BLaER1 (cell line): Measurements from ENCODE around the gene IL25.
"Not testable (repeated sequence)": the region's sequence is repeated elsewhere in the genome, so short reads cannot be mapped to it uniquely, and the experiment has no call there.

Experiments
- H3K27ac ChIP-seq: shearing (Covaris generic); formaldehyde crosslinking; 2 replicates; pipeline ENCODE4 v1.8.1; 2022
- H3K27me3 ChIP-seq: shearing (Covaris generic); formaldehyde crosslinking; 2 replicates; pipeline ENCODE4 v1.8.1; 2022
- H3K36me3 ChIP-seq: shearing (Covaris generic); formaldehyde crosslinking; 2 replicates; pipeline ENCODE4 v1.8.1; 2022
- H3K4me1 ChIP-seq: shearing (Covaris generic); formaldehyde crosslinking; 2 replicates; pipeline ENCODE4 v1.8.1; 2022
- H3K4me2 ChIP-seq: shearing (Covaris generic); formaldehyde crosslinking; 2 replicates; pipeline ENCODE4 v1.8.1; 2022
- H3K4me3 ChIP-seq: shearing (Covaris generic); formaldehyde crosslinking; 2 replicates; pipeline ENCODE4 v1.8.1; 2022
- H3K9ac ChIP-seq: shearing (Covaris generic); formaldehyde crosslinking; 2 replicates; pipeline ENCODE4 v1.8.1; 2022
- H3K9me3 ChIP-seq: shearing (Covaris generic); formaldehyde crosslinking; 2 replicates; pipeline ENCODE4 v1.8.1; 2022
- H4K20me1 ChIP-seq: shearing (Covaris generic); formaldehyde crosslinking; 2 replicates; pipeline ENCODE4 v1.8.1; 2022
- Cebpa-rat ChIP-seq: shearing (Covaris generic); IDR thresholded peaks from 2 replicates; pipeline ENCODE4 v1.8.1; 2022

Gene IL25

GRCh38 chr14:23380976-23381375 lies 8.4 kb downstream of the IL25 start:
- Histone ChIP-seq H3K9ac (no peak overlapping the region), H3K4me1 (peaks cover 62% of the 10 kb centered on the region), H3K4me2 (0 out of 2 replicates have a peak overlapping the region, but pooled peaks have one; percentile 62), H3K27ac (no peak overlapping the region), H3K4me3 (no peak overlapping the region), H4K20me1 (no peaks in the 10 kb centered on the region), H3K27me3 (peaks cover 6% of the 10 kb centered on the region; the same call in 1 of the 2 replicates), H3K36me3 (no peaks in the 10 kb centered on the region), H3K9me3 (no peaks in the 10 kb centered on the region)
- no peak for TF ChIP-seq Cebpa-rat

GRCh38 chr14:23381871-23382270 lies 9.3 kb downstream of the IL25 start:
- Histone ChIP-seq H3K4me3 (no peak overlapping the region), H3K27me3 (peaks cover 6% of the 10 kb centered on the region; the same call in 1 of the 2 replicates), H3K4me2 (peak overlapping the region; percentile 62), H4K20me1 (no peaks in the 10 kb centered on the region), H3K9ac (no peak overlapping the region), H3K4me1 (peaks cover 53% of the 10 kb centered on the region), H3K9me3 (no peaks in the 10 kb centered on the region), H3K36me3 (no peaks in the 10 kb centered on the region), H3K27ac (no peak overlapping the region)
- TF ChIP-seq Cebpa-rat: no peak

GRCh38 chr14:23382276-23382675 lies 9.7 kb downstream of the IL25 start:
- Histone ChIP-seq H3K27ac (no peak overlapping the region), H3K4me2 (peak overlapping the region; percentile 62), H3K9ac (no peak overlapping the region), H3K27me3 (peaks cover 6% of the 10 kb centered on the region; the same call in 1 of the 2 replicates), H4K20me1 (no peaks in the 10 kb centered on the region), H3K9me3 (no peaks in the 10 kb centered on the region), H3K4me1 (peaks cover 49% of the 10 kb centered on the region), H3K4me3 (no peak overlapping the region), H3K36me3 (no peaks in the 10 kb centered on the region)
- no peak for TF ChIP-seq Cebpa-rat

GRCh38 chr14:23382731-23383440 lies 10.3 kb downstream of the IL25 start:
- H3K4me3 ChIP-seq: no peak overlapping the region
- peaks cover 6% of the 10 kb centered on the region; the same call in 1 of the 2 replicates for H3K27me3 ChIP-seq
- no peak overlapping the region for H3K27ac ChIP-seq
- peak overlapping the region; percentile 62 for H3K4me2 ChIP-seq
- TF ChIP-seq Cebpa-rat: no peak
- peaks cover 43% of the 10 kb centered on the region for H3K4me1 ChIP-seq
- no peaks in the 10 kb centered on the region for H4K20me1 ChIP-seq
- no peaks in the 10 kb centered on the region for H3K9me3 ChIP-seq
- H3K9ac ChIP-seq: no peak overlapping the region
- H3K36me3 ChIP-seq: no peaks in the 10 kb centered on the region

- Histone ChIP-seq H3K36me3 (no peaks in the 10 kb centered on the region), H3K4me3 (no peak overlapping the region), H3K27ac (no peak overlapping the region), H3K4me1 (peaks cover 28% of the 10 kb centered on the region), H4K20me1 (no peaks in the 10 kb centered on the region), H3K9me3 (no peaks in the 10 kb centered on the region), H3K27me3 (peaks cover 6% of the 10 kb centered on the region; the same call in 1 of the 2 replicates), H3K9ac (no peak overlapping the region), H3K4me2 (no peak overlapping the region)
- TF ChIP-seq Cebpa-rat: no peak
Measured at GRCh38 chr14:23384364-23385080, 11.9 kb downstream of the IL25 start.

GRCh38 chr14:23385244-23385641 lies 12.6 kb downstream of the IL25 start:
- no peak overlapping the region for H3K9ac ChIP-seq
- H3K27ac ChIP-seq: no peak overlapping the region
- H3K36me3 ChIP-seq: no peaks in the 10 kb centered on the region
- H3K27me3 ChIP-seq: peaks cover 6% of the 10 kb centered on the region; the same call in 1 of the 2 replicates
- H3K4me2 ChIP-seq: no peak overlapping the region
- TF ChIP-seq Cebpa-rat: no peak
- H3K4me3 ChIP-seq: no peak overlapping the region
- H4K20me1 ChIP-seq: no peaks in the 10 kb centered on the region
- H3K4me1 ChIP-seq: peaks cover 20% of the 10 kb centered on the region
- H3K9me3 ChIP-seq: no peaks in the 10 kb centered on the region

- Histone ChIP-seq H3K4me1 (peaks cover 20% of the 10 kb centered on the region), H3K4me3 (no peak overlapping the region), H3K4me2 (no peak overlapping the region), H3K27me3 (peaks cover 6% of the 10 kb centered on the region; the same call in 1 of the 2 replicates), H3K36me3 (no peaks in the 10 kb centered on the region), H3K9me3 (no peaks in the 10 kb centered on the region), H3K9ac (no peak overlapping the region), H3K27ac (no peak overlapping the region), H4K20me1 (no peaks in the 10 kb centered on the region)
- TF ChIP-seq Cebpa-rat: no peak
Measured at GRCh38 chr14:23385642-23386265, 13.1 kb downstream of the IL25 start.

GRCh38 chr14:23386266-23386657 lies 13.7 kb downstream of the IL25 start:
- not testable (repeated sequence) for H3K4me2 ChIP-seq

GRCh38 chr14:23386999-23387398 lies 14.4 kb downstream of the IL25 start:
- H3K9me3 ChIP-seq: no peaks in the 10 kb centered on the region
- 0 out of 2 replicates have a peak, but pooled peaks cover 6% of the 10 kb centered on the region for H3K27me3 ChIP-seq
- H4K20me1 ChIP-seq: no peaks in the 10 kb centered on the region
- H3K4me1 ChIP-seq: peaks cover 9% of the 10 kb centered on the region
- H3K4me3 ChIP-seq: no peak overlapping the region
- TF ChIP-seq Cebpa-rat: no peak
- H3K9ac ChIP-seq: no peak overlapping the region
- H3K4me2 ChIP-seq: no peak overlapping the region
- H3K27ac ChIP-seq: no peak overlapping the region
- H3K36me3 ChIP-seq: no peaks in the 10 kb centered on the region

More at GRCh38 chr14:23386266-23386657, 13.7 kb downstream of the IL25 start:
- not testable (repeated sequence) for H3K27me3 ChIP-seq, H4K20me1 ChIP-seq, H3K4me3 ChIP-seq, H3K36me3 ChIP-seq, H3K27ac ChIP-seq, H3K9me3 ChIP-seq, H3K9ac ChIP-seq
- H3K4me1 ChIP-seq: peaks cover 16% of the 10 kb centered on the region
